GM23338 (cell line): ENCODE data around the gene IGF2BP3.

Source experiments
- CREB1 ChIP-seq: fragments of 250-450 bp; sonication (Bioruptor Pico); IDR thresholded peaks from 2 replicates; pipeline ENCODE4 v1.5.0; 2020; ENCODE audit warnings: low read depth, mild to moderate bottlenecking, moderate library complexity
- CTCF ChIP-seq, 2 experiments: fragments of 200-600 bp in 1 of 2; sonication (generic) in 1 of 2; conservative IDR thresholded peaks; 2 replicates each; pipeline versions ENCODE4 v1.5.1 to v1.6.1; 2016 to 2017; ENCODE audit warnings: antibody characterized with exemption in 2 of 2, low read depth in 2 of 2, mild to moderate bottlenecking in 2 of 2, moderate library complexity in 1 of 2
- ETS1 ChIP-seq: IDR thresholded peaks from 2 replicates; pipeline ENCODE4 v1.6.1; 2016; ENCODE audit warnings: antibody characterized with exemption
- EZH2 ChIP-seq: fragments of 200-600 bp; sonication (generic); IDR thresholded peaks from one replicate; pipeline ENCODE4 v1.8.0; 2017; ENCODE audit warnings: antibody characterized with exemption, mild to moderate bottlenecking, low read depth; ENCODE audit not compliant: unreplicated experiment
- EZH2phosphoT487 ChIP-seq: fragments of 200-600 bp; sonication (generic); IDR thresholded peaks from one replicate; pipeline ENCODE4 v1.8.1; 2018; ENCODE audit warnings: antibody characterized with exemption; ENCODE audit not compliant: unreplicated experiment
- JUNB ChIP-seq: IDR thresholded peaks from one replicate; pipeline ENCODE4 v1.6.1; 2016; ENCODE audit warnings: antibody characterized with exemption; ENCODE audit not compliant: unreplicated experiment
- NANOG ChIP-seq: IDR thresholded peaks from 2 replicates; pipeline ENCODE4 v1.6.1; 2016; ENCODE audit warnings: antibody characterized with exemption, borderline replicate concordance
- POLR2AphosphoS5 ChIP-seq: IDR thresholded peaks from 2 replicates; pipeline ENCODE4 v1.6.1; 2016; ENCODE audit warnings: antibody characterized with exemption, low read depth
- REST ChIP-seq: IDR thresholded peaks from one replicate; pipeline ENCODE4 v1.6.1; 2018; ENCODE audit warnings: antibody characterized with exemption; ENCODE audit not compliant: unreplicated experiment
- STAT1 ChIP-seq: IDR thresholded peaks from one replicate; pipeline ENCODE4 v1.6.1; 2016; ENCODE audit warnings: antibody characterized with exemption; ENCODE audit not compliant: unreplicated experiment
- ZNF114 ChIP-seq: fragments of 250-450 bp; sonication (Bioruptor Pico); IDR thresholded peaks from 2 replicates; pipeline ENCODE4 v1.5.0; 2020; ENCODE audit warnings: mild to moderate bottlenecking, moderate library complexity

GRCh38 chr7:23472046-23472445 is 1.8 kb upstream of the IGF2BP3 start:
- TF ChIP-seq CTCF (conservative IDR thresholded peaks at IDR 0.05; ENCODE audit: low read depth in 2 of 2) (no peak), REST (no peak), POLR2AphosphoS5 (no peak), EZH2 (no peak), EZH2phosphoT487 (no peak), STAT1 (no peak), ZNF114 (CRISPR knock-in tag) (no peak), NANOG (no peak), CREB1 (CRISPR knock-in tag) (no peak), JUNB (no peak), ETS1 (no peak)
